Lower lobe of right lung (tissue), 2 donors: ENCODE data around the gene HS1BP3. TPM values are rescaled to one million over a fixed set of nuclear protein-coding genes. Genes with fewer than 3 reads are reported as not detected.

Experiments
- ATAC-seq, 2 donors: fragments of 200-7000 bp; cut with Tn5 transposase; one replicate each; pipeline ENCODE4 v1.9.1; 2020 to 2022; ENCODE audit warnings: mild to moderate bottlenecking in 2 of 2, moderate library complexity in 2 of 2
- DNase-seq: peaks from one replicate; pipeline ENCODE4 v3.0.0-alpha.2; 2020
- H3K27ac ChIP-seq: fragments of 200-600 bp; one replicate; pipeline ENCODE4 v1.8.0; 2022
- H3K27me3 ChIP-seq: fragments of 200-600 bp; one replicate; pipeline ENCODE4 v1.8.0; 2022; ENCODE audit warnings: low read depth
- H3K36me3 ChIP-seq: fragments of 200-600 bp; one replicate; pipeline ENCODE4 v1.8.0; 2022; ENCODE audit warnings: mild to moderate bottlenecking
- H3K4me1 ChIP-seq: fragments of 200-600 bp; one replicate; pipeline ENCODE4 v1.8.0; 2022
- H3K4me3 ChIP-seq: fragments of 200-600 bp; one replicate; pipeline ENCODE4 v1.8.0; 2022; ENCODE audit warnings: mild to moderate bottlenecking
- H3K9me3 ChIP-seq: fragments of 200-600 bp; one replicate; pipeline ENCODE4 v1.8.0; 2022
- intact Hi-C: fragments of 100-400 bp; cut with DNase I; formaldehyde crosslinking; loops from one replicate; pipeline ENCODE4 v1.11.0; 2022
- total RNA-seq: library from RNA; stranded (reverse); fragmentation: NEBNext Ultra II Directional; extraction: Animal tissue kit (Norgen Biotek cat#: 25700); gene quantifications from one replicate; pipeline ENCODE4 v1.2.1, GENCODE V29; 2021
- TF ChIP-seq, protein P1 (sequence below): fragments of 200-600 bp; IDR thresholded peaks from one replicate; pipeline ENCODE4 v1.8.0; 2022; ENCODE audit warnings: antibody characterized with exemption, mild to moderate bottlenecking
- donor health status: DM: no; HTN: yes; CAD: no; lungs with severe emphysema.

The HS1BP3 gene
- total RNA-seq, 1 donor from 2014 or later = 39.9 TPM

DNA sequence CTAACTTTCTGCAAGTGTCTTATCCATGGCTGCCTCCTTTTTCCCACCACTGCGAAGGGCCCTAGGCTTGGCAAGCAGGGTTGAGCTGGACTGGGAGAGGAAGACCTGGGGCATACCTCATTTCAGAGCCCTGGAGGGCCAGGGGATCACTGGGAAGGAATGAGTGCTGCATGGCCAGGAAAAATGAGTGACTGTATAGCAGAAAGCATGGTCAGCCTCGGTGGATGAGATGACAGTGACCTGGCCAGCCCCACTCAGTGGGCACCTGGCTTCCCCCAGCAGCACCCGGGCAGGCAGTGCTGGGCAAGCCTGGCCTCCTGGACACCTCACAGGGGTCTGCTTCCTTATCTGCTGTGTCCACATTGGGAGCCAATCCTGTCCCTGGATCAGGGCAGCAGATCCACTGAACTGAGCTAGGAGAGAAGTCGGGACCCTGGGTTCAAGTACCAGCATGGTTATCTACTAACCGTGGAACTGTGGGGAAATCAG, 76.4 kb downstream of the HS1BP3 start:
- DNase-seq (no peak), ATAC-seq (no peak)
- intact Hi-C loops = no loop called here
- no peaks in the 10 kb centered on the region for H3K27me3 ChIP-seq
- H3K36me3 ChIP-seq = no peaks in the 10 kb centered on the region
- H3K4me1 ChIP-seq = peaks cover 79% of the 10 kb centered on the region
- no peak overlapping the region for H3K4me3 ChIP-seq
- H3K27ac ChIP-seq = peak overlapping the region; percentile 22
- no peaks in the 10 kb centered on the region for H3K9me3 ChIP-seq
- TF ChIP-seq, protein P1, sequence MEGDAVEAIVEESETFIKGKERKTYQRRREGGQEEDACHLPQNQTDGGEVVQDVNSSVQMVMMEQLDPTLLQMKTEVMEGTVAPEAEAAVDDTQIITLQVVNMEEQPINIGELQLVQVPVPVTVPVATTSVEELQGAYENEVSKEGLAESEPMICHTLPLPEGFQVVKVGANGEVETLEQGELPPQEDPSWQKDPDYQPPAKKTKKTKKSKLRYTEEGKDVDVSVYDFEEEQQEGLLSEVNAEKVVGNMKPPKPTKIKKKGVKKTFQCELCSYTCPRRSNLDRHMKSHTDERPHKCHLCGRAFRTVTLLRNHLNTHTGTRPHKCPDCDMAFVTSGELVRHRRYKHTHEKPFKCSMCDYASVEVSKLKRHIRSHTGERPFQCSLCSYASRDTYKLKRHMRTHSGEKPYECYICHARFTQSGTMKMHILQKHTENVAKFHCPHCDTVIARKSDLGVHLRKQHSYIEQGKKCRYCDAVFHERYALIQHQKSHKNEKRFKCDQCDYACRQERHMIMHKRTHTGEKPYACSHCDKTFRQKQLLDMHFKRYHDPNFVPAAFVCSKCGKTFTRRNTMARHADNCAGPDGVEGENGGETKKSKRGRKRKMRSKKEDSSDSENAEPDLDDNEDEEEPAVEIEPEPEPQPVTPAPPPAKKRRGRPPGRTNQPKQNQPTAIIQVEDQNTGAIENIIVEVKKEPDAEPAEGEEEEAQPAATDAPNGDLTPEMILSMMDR = no peak

DNA sequence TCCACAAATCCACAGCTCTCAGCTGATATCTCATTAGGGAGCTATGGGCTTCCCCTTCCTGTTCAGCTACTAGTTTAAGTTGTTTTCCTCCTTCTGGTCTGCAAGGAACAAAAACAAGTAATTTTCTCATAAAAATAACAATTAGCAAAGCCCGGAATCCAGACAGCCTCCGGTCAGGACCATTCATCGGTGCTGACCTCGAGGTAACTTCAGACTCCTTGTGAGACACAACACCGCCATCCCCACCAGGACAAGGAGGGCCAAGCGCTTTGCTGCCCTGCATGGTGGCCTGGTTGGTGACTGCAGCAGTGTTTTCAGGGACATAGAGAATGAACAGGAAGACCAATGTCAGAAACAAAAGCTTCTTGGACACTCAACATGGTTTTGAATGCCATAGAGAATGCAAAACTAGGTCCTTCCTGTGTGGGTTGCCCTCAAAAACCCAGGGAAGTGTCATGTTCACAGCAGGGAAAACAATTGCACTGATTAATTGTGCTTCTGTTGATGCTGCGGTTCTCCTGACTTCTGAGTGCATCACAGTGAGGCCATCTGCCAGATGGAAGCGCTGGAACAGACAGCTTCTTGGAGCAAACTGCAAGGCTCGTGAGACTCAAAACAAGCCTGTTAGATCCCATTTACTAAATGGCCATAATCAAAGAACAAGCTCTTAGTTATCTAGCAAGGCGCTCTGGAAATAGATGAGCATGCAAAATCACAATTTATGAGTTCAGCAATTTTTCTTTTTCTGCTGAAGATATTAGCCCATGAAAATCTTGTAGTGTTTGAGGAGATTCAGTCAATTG, 77.1 kb downstream of the HS1BP3 start:
- Histone ChIP-seq H3K4me3 (no peak overlapping the region), H3K36me3 (no peaks in the 10 kb centered on the region), H3K9me3 (no peaks in the 10 kb centered on the region), H3K27ac (peak overlapping the region; percentile 53), H3K27me3 (no peaks in the 10 kb centered on the region), H3K4me1 (peaks cover 73% of the 10 kb centered on the region)
- intact Hi-C loops = no loop called here
- DNase-seq (no peak), ATAC-seq (no peak)
- TF ChIP-seq, protein P1 = no peak

DNA sequence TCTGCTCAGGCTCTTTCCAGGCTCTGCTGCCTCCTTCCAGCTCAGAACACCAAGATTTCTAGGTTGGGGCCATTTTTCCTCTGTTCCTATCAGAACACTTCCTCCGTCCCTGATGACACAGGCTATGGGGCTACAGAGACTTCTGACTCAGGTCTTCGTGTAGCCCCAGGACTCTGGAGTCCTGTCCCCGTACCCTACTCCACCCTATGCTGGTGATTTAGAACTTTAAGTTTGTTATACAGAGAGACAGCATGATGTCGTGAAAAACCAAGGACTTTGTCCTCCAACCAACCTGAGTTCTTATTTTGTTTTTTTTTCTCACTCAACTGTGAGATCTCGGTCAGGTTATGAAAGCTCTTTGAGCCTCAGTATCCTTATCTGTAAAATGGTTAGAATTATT, 78.7 kb downstream of the HS1BP3 start:
- Histone ChIP-seq H3K27me3 (no peaks in the 10 kb centered on the region), H3K4me1 (peaks cover 62% of the 10 kb centered on the region), H3K9me3 (no peaks in the 10 kb centered on the region), H3K36me3 (no peaks in the 10 kb centered on the region), H3K27ac (peak overlapping the region; percentile 28), H3K4me3 (no peak overlapping the region)
- DNase-seq = no peak
- ATAC-seq = no peak
- intact Hi-C loops = no loop called here
- TF ChIP-seq, protein P1 = no peak

DNA sequence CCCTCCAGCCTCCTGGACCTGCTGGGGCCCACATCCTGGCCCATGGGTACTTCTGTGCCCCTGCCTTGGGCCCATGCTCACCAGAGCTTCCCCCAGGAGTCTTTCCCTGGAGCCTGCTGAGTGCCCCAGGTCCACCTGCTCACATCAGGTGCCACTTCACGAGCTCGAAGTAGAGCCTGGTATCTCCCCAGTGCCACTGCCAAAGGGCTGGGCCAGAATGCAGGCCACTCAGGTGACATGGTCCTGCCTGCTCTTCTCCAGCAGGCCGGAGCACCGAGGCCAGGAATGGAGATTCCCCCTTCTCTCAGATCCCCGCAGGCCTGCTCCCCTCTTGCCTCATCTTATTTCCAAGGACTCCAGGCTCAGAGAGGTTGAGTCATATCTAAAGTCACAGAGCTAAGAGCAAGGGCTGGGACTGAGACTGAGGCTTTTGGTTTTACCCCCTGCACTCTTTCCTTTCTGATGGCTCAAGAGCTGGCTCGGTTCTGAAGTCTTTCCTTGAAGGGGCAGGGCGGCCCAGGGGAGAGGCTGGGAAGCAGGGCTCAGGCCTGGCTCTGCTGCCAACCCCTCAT, 79.2 kb downstream of the HS1BP3 start:
- ATAC-seq = no peak
- TF ChIP-seq, protein P1 = no peak
- Histone ChIP-seq H3K36me3 (no peaks in the 10 kb centered on the region), H3K27me3 (no peaks in the 10 kb centered on the region), H3K9me3 (no peaks in the 10 kb centered on the region), H3K4me1 (peaks cover 57% of the 10 kb centered on the region), H3K4me3 (no peak overlapping the region), H3K27ac (peak overlapping the region; percentile 28)
- no peak for DNase-seq
- intact Hi-C loops = no loop called here

DNA sequence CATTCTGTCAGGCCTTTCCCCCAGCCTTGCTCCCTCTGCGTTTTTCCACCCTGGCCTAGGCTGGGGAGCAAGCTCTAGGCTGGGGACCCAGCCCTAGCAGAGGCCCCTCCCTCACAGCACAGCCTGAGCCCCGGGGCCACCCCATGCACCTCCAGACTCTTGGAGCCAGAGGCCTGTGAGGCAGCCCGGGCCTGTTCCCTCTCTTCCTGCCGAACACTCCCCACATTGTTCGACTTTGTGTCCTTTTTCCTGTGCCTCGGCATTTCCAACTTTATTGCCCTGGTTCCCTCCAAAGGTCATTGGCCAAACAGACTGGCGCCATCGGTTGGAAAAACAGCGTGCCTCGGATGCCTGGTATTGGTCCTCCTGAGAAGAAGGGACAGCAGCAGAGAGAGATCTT, 79.7 kb downstream of the HS1BP3 start:
- Histone ChIP-seq H3K27me3 (no peaks in the 10 kb centered on the region), H3K27ac (peak overlapping the region; percentile 28), H3K9me3 (no peaks in the 10 kb centered on the region), H3K4me3 (no peak overlapping the region), H3K4me1 (peaks cover 52% of the 10 kb centered on the region), H3K36me3 (no peaks in the 10 kb centered on the region)
- DNase-seq (peak; percentile 38), ATAC-seq (peak in 1 of 2 donors; percentile 8)
- intact Hi-C loops = no loop called here
- TF ChIP-seq, protein P1 = no peak
